Left lung (tissue), 10 donors: ENCODE data around the gene DOCK10. TPM values are rescaled to one million over a fixed set of nuclear protein-coding genes. Genes with fewer than 3 reads are reported as not detected.

Experiments
- ATAC-seq: fragments of 200-7000 bp; cut with Tn5 transposase; one replicate; pipeline ENCODE4 v1.9.1; 2020; ENCODE audit warnings: moderate library complexity
- DNase-seq, 4 donors: peaks; one replicate each; pipeline ENCODE4 v3.0.0-alpha.2; 2013 to 2020
- H3K27ac ChIP-seq, 2 donors: fragments of 200-600 bp; sonication (generic) in 1 of 2; one replicate each; pipeline versions ENCODE4 v1.5.0 to v1.8.0; 2020 to 2021
- H3K27me3 ChIP-seq, 2 donors: fragments of 200-600 bp; sonication (generic) in 1 of 2; one replicate each; pipeline versions ENCODE4 v1.5.0 to v1.8.0; 2020 to 2021
- H3K36me3 ChIP-seq, 2 donors: fragments of 200-600 bp; sonication (generic) in 1 of 2; one replicate each; pipeline versions ENCODE4 v1.5.0 to v1.8.0; 2020 to 2021
- H3K4me1 ChIP-seq, 2 donors: fragments of 200-600 bp; one replicate each; pipeline ENCODE4 v1.8.0; 2021
- H3K4me3 ChIP-seq, 2 donors: fragments of 200-600 bp; sonication (generic) in 1 of 2; one replicate each; pipeline versions ENCODE4 v1.5.0 to v1.8.0; 2020 to 2021; ENCODE audit warnings: mild to moderate bottlenecking in 1 of 2
- H3K9me3 ChIP-seq, 2 donors: fragments of 200-600 bp; sonication (generic) in 1 of 2; one replicate each; pipeline versions ENCODE4 v1.5.0 to v1.8.0; 2020 to 2021
- CTCF ChIP-seq, 2 donors: fragments of 200-600 bp; sonication (generic) in 1 of 2; IDR thresholded peaks; one replicate each; pipeline versions ENCODE4 v1.5.0 to v1.8.0; 2021; ENCODE audit warnings: antibody characterized with exemption in 2 of 2
- intact Hi-C, 2 donors: fragments of 100-400 bp; cut with DNase I; formaldehyde crosslinking; loops; one replicate each; pipeline versions ENCODE4 v1.11.2 to v1.14.2; 2022
- polyA plus RNA-seq, 6 donors: library from polyadenylated mRNA; unstranded; fragments of 120-200 nt; gene quantifications; one replicate each; pipeline ENCODE4 v1.2.1, GENCODE V29; 2013; ENCODE audit not compliant: insufficient read length in 6 of 6
- total RNA-seq, 2 donors: library from RNA; stranded (reverse); fragmentation: NEBNext Ultra II Directional; extraction: Animal tissue kit (Norgen Biotek cat#: 25700); gene quantifications; one replicate each; pipeline ENCODE4 v1.2.1, GENCODE V29; 2021
- donor health status: DM: no; HTN: yes; CAD: no.
- donor health status: DM: no; HTN: no; CAD: no.

DOCK10 gene
- total and polyA plus RNA-seq, 8 donors = 17.8 to 55.9 (median 45.6) TPM

GRCh38 chr2:224983712-224984554 lies 58.3 kb downstream of the DOCK10 start:
- peak in 2 of 4 donors; percentile 56 to 63 for DNase-seq
- TF ChIP-seq CTCF (IDR thresholded peaks at IDR 0.05) = no peak
- ATAC-seq = peak; percentile 42
- Histone ChIP-seq H3K27ac (peak overlapping the region; percentile 49 to 81), H3K36me3 (no peaks in the 10 kb centered on the region), H3K9me3 (no peaks in the 10 kb centered on the region), H3K4me1 (peaks cover 6 to 13% of the 10 kb centered on the region in 2 donors), H3K27me3 (no peaks in the 10 kb centered on the region), H3K4me3 (no peak overlapping the region)
- intact Hi-C loops = no loop called here

GRCh38 chr2:224982910-224983711 lies 59.2 kb downstream of the DOCK10 start:
- Histone ChIP-seq H3K9me3 (no peaks in the 10 kb centered on the region), H3K36me3 (no peaks in the 10 kb centered on the region), H3K4me1 (peaks cover 6 to 13% of the 10 kb centered on the region in 2 donors), H3K4me3 (peak overlapping the region in 1 of 2 donors; percentile 2), H3K27ac (peak overlapping the region; percentile 49 to 81), H3K27me3 (no peaks in the 10 kb centered on the region)
- ATAC-seq (peak; percentile 60), DNase-seq (peak; percentile 40 to 88 (median 78))
- TF ChIP-seq CTCF (IDR thresholded peaks at IDR 0.05) = no peak
- intact Hi-C loops = no loop called here

DNA sequence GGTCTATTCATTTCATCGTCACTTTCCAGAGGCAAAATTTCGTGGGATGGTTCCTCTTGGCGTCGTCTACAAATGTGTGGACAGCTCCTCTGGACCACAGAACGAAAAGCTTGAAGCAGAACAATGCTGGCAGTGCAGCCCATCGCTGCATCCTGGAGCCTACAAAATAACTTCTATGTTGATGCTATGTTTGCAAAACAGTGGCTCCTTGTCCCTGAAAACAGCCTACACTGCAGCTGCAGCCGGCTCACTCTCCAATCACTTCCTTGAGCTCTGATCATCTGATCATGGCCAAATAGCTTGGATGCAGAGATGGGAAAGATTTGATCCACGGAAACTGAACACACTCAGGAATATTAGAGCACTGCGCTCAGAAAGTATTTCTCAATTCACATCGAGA lies 60.0 kb downstream of the DOCK10 start:
- H3K9me3 ChIP-seq = no peaks in the 10 kb centered on the region
- ATAC-seq (peak; percentile 13), DNase-seq (peak in 2 of 4 donors; percentile 52 to 76)
- no peaks in the 10 kb centered on the region for H3K36me3 ChIP-seq
- no peak overlapping the region for H3K4me3 ChIP-seq
- no peaks in the 10 kb centered on the region for H3K27me3 ChIP-seq
- peaks cover 6 to 13% of the 10 kb centered on the region in 2 donors for H3K4me1 ChIP-seq
- intact Hi-C loops = no loop called here
- H3K27ac ChIP-seq = peak overlapping the region; percentile 49 to 81
- no peak for TF ChIP-seq CTCF (IDR thresholded peaks at IDR 0.05)

- no peak overlapping the region for H3K4me3 ChIP-seq
- no peak for TF ChIP-seq CTCF (IDR thresholded peaks at IDR 0.05)
- no peak overlapping the region for H3K27ac ChIP-seq
- intact Hi-C loops = no loop called here
- no peaks in the 10 kb centered on the region for H3K36me3 ChIP-seq
- no peaks in the 10 kb centered on the region for H3K27me3 ChIP-seq
- no peaks in the 10 kb centered on the region for H3K9me3 ChIP-seq
- ATAC-seq (no peak), DNase-seq (no peak)
- no peaks in the 10 kb centered on the region for H3K4me1 ChIP-seq
Measured at GRCh38 chr2:224976629-224977525, 65.4 kb downstream of the DOCK10 start.
